Neural progenitor cell (in vitro differentiated cells): ENCODE data around the gene SIAE.

Source experiments
- EZH2 ChIP-seq: fragments of 200-600 bp; sonication (generic); IDR thresholded peaks from 2 replicates; pipeline ENCODE4 v1.6.1; 2017; ENCODE audit warnings: antibody characterized with exemption, mild to moderate bottlenecking, moderate library complexity
- EZH2phosphoT487 ChIP-seq: fragments of 200-600 bp; sonication (generic); IDR thresholded peaks from 2 replicates; pipeline ENCODE4 v1.6.1; 2017; ENCODE audit warnings: antibody characterized with exemption
- TF ChIP-seq, protein P1 (sequence below): fragments of 200-600 bp; sonication (generic); IDR thresholded peaks from 2 replicates; pipeline ENCODE4 v1.5.1; 2017; ENCODE audit warnings: antibody characterized with exemption, mild to moderate bottlenecking

GRCh38 chr11:124678416-124678815 lies 4.9 kb upstream of the SIAE start:
- TF ChIP-seq, protein P1, sequence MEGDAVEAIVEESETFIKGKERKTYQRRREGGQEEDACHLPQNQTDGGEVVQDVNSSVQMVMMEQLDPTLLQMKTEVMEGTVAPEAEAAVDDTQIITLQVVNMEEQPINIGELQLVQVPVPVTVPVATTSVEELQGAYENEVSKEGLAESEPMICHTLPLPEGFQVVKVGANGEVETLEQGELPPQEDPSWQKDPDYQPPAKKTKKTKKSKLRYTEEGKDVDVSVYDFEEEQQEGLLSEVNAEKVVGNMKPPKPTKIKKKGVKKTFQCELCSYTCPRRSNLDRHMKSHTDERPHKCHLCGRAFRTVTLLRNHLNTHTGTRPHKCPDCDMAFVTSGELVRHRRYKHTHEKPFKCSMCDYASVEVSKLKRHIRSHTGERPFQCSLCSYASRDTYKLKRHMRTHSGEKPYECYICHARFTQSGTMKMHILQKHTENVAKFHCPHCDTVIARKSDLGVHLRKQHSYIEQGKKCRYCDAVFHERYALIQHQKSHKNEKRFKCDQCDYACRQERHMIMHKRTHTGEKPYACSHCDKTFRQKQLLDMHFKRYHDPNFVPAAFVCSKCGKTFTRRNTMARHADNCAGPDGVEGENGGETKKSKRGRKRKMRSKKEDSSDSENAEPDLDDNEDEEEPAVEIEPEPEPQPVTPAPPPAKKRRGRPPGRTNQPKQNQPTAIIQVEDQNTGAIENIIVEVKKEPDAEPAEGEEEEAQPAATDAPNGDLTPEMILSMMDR: no peak
- TF ChIP-seq EZH2 (no peak), EZH2phosphoT487 (no peak)
